NOMO-1 treated with dmso at 0.1 percent for 144 hours (cell line): ENCODE results near the gene PAK5.

ENCODE experiments used
- DNase-seq: peaks from one replicate; lab custom pipeline; 2025; ENCODE audit not compliant: unreplicated experiment; lab: John Stamatoyannopoulos, UW

The PAK5 gene

DNA sequence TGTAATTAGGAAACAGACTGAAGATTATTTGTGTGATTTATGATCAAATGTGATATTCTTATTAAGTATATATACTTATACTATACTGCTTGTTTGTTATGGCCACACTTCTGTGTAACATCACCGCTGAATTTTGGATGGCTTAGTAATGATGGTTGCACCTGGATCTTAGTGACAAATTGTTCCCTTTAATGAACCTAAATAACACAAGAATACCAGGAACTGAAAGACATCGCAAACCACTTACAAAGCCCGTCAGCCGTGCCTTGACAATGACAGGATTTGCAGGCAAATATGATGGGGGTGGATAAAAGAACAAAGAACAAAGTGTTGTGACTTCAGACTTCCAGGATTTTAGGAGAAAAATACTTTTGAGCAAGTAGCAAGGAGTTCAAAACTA, 257.4 kb downstream of the PAK5 start:
- DNase-seq, result no peak

DNA sequence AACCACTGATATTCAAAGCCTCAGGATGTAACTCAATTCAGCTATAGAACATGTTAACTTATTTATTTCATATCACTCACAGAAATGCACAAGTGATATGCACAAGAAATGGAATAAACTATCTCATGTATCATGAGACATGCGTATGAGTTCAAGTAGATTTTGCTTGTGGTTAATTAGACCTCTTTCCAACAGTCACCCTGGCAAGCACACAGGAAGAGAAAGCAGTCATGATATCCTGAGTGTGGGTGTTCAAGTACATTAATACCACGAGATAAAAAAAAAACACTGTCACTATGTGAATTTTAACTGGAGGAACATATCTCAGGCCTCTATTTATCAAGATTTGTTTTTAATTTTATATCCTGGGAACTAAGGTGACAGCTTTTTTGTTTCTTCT, 260.3 kb downstream of the PAK5 start:
- DNase-seq, result no peak

DNA sequence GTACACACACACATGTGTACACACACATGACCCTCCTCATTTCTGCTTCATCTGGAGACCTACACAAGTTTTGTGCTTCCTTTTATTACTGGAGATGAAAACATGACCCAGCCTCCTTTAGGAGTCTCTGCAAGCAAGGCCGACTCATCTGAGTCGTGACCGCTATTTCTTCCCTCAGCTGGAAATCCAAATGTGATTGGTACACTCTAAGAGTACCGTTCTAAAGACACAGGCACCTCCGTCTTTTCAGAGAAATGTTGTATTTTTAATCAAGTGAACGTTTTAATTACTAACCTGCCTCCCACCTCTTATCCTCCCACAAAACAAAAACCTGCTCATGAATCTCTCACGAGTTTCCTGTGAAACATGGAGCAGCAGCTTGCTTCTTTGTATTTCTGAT, 261.5 kb downstream of the PAK5 start:
- no peak for DNase-seq

DNA sequence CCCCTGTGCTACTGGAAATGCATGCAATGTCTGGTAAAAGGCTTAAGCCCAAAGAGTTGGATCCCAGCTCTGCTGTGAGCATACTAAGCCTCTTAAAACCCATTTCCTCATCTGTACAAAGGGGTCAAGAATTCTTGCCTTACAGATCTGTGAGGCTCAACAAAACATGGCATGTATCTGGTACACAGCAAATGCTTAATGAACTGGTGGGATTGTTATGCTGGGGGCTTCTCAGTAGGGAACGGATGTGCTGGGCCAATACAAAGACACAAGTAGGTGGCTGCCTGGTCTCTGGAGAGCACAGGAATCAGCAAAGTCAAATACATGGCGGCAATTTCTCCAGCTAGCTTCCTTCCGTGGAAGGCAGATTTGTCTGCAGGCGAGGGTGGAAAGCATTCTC, 262.2 kb downstream of the PAK5 start:
- DNase-seq, result no peak

DNA sequence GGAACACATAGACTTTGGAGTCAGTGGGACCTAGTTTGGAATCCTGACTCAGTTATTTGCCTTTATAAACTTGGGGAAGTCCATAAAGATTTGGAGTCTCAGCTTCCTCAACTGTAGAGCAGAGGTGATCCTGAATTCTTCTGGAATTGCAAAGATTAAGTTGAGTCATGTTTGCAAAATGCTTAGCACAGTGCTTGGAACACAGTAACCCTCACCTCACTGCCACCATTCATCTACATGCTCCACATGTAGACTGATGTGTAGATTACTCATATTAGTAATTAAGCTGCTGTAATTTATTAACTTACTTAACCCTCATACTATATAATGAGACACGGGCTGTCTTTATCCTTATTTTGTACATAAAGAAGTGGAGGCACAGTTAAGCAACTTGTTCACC, 263.0 kb downstream of the PAK5 start:
- DNase-seq, result no peak

DNA sequence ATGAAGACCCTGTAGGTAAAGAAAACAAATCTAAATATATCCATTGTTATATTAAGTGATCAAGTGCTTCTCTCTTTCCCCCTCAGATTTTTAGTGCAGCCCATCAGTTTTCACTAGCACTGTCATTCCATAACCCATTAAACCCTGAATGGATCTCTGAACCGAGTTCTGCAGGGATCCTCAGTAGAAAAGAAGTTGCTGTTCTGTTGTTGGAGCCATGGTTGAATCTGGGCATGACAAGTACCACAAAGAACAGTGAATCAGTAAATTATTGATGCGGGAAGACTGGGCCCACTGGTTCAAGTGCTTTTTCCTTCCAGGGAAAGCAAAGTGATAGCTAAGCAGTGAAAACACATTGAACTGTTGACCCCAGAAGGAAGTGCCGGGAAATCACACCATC, 264.1 kb downstream of the PAK5 start:
- no peak for DNase-seq

DNA sequence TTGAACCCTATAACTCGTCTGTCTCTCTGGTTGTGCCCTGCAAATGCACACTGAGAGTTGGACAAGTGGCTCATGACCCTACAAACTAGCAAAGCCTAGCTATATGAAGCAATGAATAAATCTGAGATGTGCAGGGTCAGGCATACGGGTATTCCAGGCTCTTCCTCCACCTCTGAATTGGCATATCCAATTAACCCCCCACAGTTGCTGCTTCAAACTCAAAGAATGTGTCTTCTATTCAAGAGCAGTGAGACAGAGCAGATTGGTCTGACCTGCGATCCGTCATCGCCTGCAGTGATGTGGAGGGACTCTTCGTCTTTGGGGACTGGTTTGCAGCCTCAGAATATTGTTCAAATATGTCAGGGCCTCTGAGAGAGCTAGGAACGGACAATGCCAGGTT, 264.7 kb downstream of the PAK5 start:
- DNase-seq, result no peak

DNA sequence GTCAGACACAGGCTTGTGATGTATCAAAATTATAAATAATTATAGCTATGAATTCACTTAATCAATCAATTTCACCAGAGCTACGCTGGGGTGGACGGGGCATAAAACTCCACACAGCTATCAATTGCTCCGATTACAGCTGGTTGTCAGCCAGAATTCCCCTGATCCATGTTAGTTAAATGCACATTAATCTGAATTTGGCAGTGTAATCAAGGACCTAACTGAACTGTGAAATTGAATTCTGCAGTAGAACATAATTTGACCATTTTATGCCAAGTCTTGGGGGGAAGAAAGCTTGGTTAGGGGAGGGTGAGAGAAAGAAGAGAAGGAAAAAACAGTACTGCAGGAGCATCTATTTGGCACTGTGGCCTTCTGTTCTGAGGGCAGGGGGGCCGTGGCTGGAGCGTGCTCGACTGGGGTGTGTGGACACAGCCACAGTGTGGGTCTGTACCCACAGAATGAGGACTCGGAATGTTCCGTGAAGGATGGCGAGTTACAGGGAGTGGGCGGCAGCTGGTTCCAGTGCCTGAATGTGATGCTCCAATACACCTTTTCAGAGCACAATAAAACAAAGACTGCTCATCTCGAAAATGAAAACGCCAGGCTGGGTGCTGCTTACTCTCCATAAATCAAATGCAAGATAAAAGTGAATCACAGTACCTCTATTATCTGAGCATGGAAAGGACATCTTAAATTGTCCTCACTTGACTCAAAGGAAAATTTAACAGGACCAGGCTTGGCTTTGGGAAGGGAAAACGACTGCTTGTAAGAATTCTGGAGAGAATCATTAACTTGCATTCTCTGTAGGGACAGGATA, 265.3 kb downstream of the PAK5 start:
- no peak for DNase-seq

DNA sequence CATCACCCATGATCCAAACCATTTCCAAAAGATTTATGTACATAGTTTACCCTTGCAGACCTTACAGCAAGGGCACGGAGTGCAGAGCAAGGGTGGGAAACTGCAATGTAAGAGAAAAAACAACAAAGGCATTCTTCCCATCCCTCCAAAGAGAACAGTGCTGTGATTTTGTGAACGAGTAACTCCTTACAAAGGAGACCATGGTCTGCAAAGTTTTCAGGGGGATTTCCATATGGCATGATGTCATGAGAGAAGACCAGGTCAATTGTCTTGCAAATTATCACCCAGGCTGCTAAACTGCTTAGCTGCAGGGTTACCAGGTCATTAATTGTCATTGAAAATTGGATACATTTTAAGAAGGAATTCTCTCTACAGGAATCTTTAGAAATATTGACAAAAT, 266.2 kb downstream of the PAK5 start:
- DNase-seq, result no peak

DNA sequence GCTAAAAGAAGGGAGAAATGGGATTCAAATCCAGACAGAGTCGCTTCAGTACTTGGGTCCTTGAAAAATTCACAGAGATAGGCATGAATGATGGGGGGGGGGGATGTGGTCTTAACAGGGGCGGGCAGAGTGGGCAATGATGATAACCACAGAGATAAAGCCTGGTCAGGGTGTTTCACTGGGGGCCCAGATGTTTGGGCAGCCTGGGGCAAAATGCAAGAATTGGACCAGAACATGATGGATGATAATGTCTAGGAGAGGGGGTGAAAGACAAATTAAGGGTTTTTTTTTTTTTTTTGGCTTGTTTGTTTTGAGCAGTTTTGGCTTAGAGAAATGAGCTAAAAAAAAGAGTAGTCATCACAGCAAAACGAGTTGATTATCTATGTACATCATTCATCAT, 267.1 kb downstream of the PAK5 start:
- no peak for DNase-seq

DNA sequence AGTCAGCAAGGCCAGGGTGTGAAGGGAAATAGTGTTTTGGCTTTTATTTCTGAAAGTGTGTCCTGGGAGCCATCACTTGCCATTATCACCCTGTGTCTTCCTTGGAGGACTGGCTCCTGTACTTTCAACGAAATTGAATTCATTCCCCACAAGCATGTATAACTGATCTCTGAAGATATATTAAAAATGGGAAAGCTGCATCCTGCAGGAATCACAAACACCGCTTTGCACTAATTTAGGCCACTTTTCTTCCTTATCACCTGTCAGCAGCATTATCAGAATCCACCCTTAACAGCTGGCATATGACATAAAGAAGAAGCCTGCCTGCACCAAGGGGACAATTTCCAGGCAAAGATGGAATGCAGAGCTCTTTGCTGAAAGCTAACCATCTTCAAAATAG, 268.3 kb downstream of the PAK5 start:
- no peak for DNase-seq

DNA sequence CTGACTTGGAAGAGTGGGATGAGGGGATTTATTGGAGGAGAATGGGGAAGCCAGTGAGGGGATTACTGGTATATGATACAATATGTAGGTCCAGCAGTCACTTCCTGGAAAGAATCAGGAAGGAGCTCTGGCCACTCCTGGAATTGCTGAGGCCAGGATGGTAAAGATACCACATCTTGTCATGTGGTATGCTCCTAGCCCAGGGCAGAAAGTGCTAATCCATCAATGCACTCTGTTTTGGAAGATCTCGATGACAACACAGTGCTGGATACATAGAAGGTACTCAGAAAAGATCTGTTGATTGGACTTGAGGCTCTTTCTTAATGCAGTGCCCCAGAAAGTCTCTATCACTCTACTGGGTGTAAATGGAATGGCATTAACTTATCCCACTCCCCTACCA, 271.9 kb downstream of the PAK5 start:
- DNase-seq, result no peak

DNA sequence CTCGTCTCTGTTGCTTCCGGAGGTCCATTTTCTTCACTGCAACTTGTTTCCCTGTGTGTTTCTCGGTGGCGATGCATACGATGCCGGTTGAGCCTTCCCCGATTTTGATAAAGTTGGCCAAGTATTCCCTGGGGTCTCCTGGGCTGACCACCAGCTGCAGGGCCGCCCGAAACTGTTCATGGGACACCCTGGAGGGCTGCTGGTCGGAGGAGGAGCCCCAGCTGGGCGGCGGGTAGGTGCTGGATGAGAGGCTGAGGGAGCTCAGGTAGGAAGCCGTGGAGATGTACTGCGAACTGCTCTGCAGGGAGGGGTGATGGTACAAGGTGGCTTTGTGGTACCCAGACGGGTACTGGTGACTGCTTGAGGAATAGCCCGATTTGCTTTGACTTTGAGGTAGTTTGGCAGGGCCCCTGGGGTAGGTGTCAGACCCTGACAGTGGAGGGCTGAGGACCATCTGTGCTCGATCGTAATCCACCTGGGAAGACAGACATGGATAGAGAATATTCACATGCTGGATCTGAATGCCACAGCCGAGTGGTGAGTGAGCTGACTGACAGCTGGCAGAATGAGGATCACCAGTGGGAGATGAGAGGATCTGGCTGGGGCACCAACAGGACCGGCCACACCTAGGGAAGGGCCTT, 272.8 kb downstream of the PAK5 start:
- DNase-seq, result no peak

DNA sequence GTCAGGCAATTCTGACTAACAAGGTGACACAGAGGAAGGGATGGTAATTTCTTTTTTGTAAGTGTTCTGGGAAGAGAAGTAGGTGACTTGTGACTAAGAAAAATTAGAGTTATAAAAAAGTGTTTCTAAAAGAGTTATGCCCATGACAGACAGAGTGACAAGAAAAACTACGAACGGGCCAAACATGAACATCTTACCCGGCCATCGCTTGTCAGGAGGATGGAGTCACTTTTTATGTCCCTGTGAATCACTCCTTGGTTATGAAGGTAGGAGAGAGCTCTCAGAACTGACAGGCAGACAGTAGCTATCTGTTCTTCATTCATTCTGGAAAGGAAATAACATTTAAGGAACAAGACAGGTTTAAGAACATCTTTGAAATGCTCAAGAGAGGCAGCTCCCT, 281.5 kb downstream of the PAK5 start:
- DNase-seq, result no peak

DNA sequence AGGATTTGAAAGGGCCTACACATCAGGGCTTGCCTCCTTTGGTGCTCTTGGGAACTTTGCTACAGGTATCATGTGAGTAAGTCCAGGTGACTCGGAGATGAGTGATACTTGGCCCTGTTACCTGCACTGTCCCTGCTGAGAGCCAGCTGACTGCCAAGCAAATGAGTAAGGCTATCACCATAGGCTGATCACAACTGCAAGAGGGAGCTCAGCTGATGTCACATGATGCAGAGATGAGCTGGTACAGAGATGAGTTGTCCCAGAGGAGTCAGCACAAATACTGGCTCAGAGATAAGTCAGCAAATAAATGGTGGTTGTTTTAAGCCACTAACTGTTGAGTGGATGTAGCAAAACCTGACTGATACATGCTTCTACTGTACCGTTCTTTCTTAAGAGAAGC, 283.1 kb downstream of the PAK5 start:
- no peak for DNase-seq

DNA sequence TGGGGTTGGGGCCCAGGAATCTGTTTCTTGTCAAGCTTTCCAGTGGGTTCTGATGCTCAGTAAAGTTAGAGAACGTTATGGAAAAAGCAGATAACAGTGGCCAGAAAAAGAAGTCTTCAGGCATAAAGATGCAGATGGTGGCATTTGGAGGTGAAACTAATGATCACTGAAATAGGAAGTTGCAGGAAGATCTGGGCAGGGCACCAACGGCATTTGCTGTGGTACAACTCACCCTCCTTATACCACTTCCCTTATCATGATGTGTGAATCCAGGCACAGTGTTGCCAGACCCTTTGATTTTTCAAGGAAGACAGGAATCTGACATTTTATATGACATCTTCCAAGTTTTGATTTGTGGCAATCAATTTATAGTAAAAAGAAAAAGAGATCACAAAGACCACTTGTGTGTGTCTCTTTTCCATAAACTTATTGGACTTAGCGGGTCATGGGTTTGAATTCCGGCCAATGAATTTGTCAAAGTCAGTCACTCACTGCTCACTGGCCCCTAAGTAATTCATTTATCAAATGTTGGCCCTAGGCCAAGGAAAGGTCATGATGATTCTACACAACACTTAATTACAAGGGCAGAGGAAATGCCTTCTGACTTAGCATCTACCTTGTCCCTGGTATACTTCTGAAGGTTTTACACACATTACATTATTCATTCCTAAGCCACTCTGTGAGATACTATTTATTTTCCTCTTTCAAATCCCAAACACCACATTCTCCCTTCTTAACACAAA, 286.9 kb downstream of the PAK5 start:
- DNase-seq, result peak; percentile 54

DNA sequence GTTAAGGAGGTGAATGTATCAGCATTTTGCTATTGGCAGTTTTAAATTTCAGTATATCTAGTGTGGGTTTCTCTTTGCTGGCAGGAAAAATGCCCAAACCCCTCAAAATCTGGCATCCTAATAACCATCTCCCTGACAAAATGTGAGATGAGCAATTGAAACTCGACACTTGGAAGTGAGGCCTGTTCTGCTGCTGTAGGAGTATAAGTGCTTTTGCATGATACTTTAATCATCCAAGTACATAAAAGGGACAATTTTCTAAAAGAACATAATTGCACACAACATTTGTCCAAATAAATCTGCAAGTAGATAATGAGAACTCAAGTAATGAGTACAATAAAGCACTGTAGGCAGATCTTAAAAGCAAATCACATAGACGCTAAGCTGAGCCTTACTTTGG, 288.0 kb downstream of the PAK5 start:
- DNase-seq, result no peak

DNA sequence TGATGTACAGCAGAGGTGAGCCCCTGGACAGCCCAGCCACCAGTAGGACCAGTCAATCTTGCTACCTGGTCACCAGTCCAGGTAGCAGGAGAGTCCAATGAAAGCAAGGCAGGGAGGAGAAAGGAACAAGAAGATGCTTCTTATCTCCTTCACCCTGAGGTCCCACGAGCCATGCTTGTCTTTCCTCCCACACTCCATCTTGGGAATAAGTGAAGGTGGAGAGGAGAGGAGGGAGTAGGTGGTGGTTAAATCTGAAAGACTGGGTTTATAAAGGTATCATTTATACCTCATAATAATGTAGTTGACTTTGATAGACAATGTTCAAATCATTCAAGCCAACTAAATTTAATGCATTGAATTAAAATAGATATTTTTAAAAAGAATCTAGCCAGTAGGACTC, 288.6 kb downstream of the PAK5 start:
- DNase-seq, result no peak

DNA sequence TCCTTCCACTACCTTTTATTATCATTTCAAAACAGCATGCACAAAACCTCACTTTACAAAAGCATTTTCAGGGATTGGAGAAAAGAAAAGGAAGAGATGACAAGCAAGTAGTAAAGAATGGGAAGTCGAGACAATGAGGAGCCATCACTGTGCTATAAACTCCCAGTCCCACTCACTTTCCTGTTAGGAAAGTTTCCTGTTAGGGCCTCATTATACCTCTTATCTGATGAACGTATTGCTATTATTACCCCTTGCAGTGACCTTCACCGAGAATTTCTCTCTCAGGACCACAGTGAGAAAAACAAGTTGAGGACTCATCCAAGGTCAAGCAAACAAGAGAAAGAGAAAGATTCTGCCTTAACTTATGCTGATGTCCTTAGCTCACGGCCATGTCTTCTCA, 295.7 kb downstream of the PAK5 start:
- no peak for DNase-seq

DNA sequence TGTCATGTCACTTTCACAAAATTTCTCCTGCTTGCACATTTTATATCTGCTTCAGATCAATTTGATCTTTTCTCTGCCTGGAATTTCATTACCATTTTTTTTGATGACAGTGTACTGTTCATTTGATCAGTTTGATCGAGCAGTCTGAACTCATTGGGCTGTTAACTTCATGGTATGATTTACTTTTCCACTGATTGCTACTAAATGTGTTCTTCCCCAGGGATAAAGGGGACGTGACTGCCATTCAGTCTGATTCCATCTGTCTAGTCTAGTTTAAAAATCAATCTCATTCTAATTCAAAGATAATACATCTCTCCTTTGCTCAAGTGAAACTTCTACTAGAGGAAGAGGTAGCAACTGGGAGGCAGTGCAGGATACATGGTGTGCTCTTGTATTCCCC, 303.4 kb downstream of the PAK5 start:
- no peak for DNase-seq

DNA sequence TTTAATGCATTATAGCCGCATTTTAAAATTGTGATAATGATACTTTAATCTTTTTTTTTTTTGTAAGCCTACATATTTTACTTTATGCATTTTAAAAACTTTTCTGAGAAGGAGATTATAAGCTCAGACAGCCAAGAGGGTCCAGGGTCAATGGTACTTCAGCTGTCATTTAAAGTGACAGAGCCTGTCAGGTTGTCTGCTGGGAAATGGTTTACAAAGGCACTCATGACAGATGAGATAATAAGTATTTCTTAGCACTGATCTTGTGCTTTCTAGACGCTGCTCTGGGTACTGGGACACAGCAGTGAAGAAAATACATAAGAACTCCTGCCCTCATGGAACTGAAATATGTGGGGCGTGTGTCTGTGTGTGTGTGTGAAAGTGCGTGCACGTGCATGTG, 304.9 kb downstream of the PAK5 start:
- DNase-seq, result no peak
